GM19240 (cell line): ENCODE data around the gene LRMDA.

Experiments
- DNase-seq: peaks from one replicate; pipeline ENCODE4 v3.0.0; 2011; ENCODE audit warnings: low spot score; ENCODE audit not compliant: insufficient read length

The LRMDA gene

DNA sequence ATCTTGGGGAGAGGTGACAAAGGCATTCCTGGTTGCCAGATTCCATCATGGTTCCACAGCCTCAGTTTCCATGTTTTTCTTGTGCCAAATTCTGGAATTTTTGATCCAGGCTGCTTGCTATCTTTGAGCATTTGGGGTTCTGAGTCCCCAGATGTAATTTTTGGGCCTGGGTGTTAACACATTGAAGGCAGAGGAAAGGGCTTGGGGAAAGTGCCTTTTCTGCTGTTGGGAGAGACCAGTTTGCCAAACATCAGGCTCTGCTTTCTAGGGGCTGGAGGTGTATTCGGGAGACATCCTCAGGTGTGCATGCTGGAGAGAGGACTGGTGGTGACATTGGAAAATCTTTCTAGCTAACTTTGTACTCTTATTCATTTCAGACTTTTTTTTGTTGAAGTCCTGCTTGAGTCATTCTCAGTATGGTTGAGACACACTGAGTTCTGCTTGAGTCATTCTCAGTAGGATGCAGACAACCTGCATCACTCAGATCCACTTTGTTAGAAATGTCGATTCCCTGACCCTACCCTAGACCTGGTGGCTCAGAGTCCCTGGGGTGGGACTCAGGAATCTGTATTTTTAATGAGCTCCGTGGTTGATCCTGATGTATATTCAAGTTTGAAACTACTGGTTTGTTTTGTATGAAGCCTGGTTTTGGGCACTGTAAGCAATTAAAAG, 101.0 kb downstream of the LRMDA start:
- DNase-seq, result no peak

DNA sequence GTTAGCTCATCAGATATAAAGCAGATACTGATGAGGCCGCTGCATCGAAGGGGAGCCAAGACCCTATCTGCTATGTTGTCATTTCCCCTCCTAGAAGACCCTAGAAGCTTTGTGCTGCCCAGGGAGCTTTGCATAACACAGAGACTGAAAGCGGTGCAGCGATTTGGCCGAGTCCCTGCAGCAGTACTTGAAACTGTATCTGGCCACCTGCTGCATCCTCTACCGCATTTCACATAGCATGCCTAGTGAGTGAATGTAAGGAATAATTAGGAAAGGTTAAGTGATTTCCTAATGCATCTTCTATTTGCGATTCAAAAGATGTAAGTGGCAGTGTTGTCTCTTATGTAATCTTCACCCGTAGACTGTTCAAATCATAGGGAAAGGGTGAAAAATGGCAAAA, 106.7 kb downstream of the LRMDA start:
- no peak for DNase-seq

DNA sequence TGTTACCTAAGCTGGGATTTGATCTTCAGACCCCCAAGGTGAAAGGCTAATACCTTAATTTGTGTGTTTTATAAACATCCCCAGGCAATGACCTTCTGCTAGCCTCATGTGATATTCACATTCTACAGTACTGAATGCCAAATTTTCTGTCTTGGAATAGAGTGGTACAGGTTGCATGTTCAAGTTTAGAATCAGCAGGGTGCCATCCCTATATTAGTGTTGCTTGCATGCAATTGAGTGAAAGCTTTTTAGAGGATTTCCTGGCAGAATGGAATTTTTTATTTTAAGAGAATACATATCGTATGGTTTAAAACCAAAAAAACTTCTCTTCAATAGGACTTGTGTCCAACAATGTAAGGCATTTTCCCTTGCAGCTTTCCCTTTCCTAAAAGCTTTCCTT, 107.3 kb downstream of the LRMDA start:
- no peak for DNase-seq

DNA sequence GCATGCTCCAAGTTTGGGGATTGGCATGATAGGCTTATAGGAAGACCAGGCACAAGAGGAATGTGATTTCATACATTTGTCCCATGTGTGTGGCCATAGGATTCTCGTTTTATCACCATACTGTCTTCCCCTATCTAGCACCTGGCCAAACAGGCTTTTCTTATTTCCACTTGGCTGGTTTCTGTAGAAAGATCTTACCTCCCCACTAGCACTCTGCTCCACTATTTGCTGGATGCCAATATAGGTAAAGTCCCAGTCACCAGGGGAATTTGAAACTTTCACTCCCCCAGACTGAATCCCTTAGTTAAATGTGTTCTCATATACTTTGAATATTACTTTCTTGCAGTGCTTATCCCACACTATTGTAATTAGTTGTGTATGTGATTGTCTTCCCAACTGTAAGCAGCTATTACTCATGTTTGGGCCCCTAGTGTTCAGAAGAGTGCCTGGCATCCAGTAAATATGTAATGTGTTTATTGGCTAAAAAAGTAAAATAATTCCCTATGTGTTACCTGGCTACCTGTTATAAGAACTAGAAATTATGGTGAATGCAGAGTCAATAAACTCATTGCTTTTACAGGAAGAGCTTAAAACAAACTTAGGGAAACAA, 109.0 kb downstream of the LRMDA start:
- no peak for DNase-seq

DNA sequence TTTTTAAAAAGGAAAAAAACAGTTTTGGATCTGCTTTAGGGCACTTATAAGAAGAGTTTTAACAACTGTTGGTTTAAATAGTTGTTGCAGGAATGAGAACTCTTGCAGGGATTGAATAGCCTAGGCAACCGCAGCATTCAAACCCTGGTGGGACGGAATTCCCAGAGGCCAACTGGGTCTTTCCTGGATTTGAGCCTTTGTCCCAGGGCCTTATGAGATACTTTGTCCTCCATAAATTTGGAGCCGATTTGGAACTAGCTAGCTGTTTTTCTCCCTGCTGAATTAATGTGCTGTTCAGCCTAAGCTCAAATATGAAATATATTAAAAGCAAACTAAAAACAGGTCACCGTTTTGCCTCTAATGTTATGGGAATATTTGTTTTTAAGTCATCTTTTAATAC, 109.6 kb downstream of the LRMDA start:
- no peak for DNase-seq

DNA sequence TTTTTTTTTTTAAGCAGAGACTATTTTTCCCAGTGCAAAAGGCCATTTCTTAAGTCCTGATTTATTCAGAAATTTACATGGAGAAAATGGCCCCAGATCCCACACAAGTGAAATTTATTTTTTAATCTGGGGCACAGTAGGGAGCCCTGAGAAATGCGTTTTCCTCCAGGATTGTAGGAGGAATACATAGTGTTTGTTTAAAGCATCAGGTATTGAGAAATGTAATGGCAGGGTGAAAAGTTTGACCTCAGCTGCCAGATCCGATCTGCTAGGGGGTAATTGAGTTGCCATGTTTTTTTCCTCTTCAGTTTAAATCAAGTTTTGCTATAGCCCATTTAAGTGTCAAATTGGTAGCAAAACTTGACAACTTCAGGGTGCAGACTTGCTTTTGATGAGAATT, 110.0 kb downstream of the LRMDA start:
- DNase-seq, result no peak

DNA sequence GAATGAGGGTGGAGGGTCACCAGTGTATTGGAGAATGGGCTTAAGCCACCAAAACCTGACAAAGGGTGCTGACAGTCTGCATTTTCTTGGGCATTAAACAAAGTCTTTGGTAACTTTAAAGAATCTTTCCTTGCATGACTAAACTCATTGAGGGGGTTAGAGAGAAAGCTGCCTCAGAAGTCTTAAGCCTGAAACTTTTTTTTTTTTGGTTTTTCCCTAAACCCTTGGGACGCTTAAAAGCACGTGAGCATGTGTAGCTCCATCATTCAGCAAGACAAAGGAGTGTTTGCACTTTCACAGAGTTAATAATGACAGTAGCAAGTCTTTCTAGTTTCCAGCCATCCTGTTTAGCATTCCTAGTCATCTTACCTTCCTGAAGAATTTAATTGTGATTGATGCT, 110.7 kb downstream of the LRMDA start:
- no peak for DNase-seq

DNA sequence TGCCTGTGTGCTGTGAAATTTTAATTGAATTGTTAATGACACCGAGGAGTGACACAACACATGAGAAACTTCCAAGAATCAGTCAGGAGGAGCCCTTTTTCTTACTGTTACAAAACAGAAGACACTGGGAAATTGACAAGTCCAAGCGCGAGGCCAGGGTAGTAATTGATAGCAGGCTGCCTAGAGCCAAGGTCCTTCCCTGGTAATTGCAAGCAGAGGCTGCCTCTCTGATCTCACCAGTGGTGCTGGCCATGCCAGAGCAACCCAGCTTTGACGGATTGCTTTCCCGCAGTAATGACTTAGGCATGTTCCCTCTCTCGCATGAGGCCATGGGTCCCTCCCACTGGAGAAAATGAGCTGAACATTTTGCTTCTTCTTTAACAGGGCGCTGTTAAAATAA, 111.5 kb downstream of the LRMDA start:
- no peak for DNase-seq

DNA sequence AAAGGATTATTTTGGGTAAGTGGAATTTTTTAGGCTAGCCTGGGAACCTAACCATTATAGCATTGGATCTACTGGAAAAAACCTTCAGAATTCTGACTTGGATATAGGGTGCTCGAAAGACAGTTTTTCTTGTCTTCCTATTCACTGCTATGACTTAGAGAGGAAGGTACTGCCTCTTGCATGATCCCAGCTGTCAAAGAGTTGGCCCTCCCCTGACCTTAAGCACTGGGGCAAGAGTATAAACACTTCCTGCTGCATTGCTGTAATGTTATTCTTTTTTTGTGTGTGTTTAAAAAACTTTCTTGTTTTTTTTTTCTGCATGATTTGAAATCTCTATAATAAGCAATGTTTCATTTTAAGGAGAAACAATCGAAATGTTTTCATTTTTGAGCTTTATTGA, 113.0 kb downstream of the LRMDA start:
- no peak for DNase-seq

DNA sequence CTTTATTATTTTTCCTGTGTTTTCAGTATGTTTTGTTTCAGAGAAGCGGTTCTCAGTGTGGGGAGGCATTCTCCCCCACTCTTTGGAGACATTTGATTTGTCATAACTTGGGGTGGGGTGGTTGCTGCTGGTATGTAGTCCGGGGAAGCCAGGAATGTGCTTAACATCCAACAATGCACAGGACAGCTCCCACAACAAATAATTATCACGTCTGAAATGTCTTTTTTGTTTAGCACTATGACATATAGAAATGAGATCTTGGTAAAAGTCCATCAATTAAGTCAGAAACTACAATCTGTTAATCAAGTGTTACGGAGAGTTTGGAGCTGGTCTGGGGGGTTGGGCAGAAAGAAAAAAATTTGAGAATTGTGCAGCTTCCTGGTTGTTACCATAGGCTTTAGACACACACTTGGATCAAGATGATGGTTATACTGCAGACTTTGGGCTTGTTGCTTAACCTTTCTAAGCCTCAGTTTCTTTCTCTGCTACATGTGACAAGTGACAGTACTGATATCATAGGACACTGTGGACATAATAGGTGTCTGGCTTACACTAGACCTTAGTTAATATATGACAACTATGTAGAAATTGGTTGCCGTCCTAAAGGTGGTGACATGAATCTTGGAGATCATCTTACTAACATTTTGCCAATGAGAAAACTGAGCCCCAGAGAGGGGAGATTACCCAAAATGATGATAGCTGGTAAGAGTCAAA, 113.7 kb downstream of the LRMDA start:
- DNase-seq, result no peak

DNA sequence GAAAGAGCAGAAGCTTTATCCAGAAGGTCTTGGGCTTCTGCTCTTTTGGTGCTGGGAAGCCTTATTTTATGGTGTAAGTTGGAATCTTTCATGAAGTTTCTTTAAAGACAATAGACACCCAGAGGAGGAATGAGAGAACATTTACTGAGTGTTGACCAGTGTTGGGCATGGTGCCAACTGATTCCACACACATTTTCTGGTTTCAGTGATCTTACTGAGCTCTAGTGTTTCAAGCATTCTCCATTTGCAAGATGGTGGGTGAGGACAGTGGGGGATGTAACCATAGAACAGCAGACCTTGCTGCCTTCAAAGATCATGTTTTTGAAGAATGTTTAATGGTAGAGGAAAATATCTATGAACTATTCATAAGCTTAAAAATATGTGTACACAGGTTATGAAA, 114.6 kb downstream of the LRMDA start:
- no peak for DNase-seq

DNA sequence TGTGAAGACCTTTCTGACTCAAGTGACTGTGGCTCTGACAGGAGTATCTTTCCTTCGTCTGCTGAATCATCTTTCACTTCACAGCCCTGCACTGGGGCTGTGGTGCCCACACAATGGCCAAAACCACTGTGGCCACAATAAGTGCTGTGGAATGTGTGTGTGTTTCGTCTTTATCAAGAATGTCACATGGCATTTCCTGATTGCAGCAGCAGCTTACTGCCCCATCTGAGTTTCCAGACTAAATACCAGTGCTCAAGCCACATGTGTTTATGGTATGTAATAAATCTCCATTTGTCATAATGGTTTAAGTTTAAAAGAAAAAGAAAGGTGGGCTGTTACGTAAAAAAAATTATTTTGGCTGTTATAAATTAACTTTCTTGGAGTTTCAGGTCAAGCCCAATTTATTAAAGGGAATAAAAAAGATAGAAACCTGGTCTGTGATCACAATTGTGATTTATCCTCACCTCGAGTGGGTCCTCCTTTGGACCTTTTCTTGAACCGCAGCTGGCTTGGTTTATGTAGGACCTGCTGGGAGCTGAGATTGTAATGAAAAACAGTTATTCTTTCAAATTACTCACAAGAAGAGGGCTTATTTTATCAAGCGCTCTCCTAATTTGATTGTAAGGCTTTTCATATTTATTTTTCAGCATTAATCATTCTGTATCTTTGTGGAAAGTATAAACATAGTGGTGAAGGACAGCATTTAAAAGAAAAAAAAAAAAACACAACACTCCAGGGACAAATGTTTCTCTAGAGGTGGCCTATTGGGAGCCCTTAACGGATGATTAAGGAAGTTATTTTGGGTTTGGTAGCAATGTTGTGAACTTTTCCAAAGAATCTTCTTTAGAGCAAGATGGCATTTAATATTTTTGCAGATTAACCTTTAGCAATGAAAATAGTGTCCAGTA, 116.2 kb downstream of the LRMDA start:
- no peak for DNase-seq

DNA sequence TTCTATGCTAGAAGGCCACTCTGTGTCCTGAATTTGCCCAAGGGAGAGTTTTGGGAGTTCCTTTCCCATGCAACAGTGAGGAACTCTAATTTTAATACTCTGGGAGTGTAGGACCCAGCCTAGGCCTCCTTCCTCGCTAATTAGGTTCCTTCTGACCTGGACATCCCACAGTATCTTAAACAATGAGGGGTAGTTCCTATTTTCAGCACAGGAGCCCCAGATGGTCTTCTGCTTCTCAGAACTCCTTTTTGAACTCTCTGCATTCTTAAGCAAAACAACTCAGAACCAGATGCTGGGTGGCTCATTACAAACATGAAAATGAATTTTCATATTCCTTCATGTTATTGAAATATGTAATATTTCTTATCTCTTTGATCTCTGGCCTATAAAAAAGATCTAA, 116.9 kb downstream of the LRMDA start:
- no peak for DNase-seq

DNA sequence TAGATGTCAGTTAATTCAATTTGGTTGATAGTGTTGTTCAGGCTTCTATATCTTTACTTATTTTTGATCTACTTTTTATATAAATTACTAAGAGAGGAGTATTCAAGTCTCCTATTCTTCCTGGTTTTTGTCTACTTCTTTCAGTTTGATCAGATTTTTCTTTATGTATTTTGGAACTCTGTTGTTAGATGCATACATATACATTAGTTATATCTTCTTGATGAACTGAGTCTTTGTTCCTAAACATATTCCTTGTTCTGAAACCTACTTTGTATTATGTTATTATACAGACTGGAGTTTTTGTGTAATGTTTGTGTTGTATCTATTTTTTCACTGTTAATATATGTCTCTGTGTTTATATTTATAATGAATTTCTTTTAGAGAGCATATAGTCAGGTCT, 118.8 kb downstream of the LRMDA start:
- DNase-seq, result no peak

DNA sequence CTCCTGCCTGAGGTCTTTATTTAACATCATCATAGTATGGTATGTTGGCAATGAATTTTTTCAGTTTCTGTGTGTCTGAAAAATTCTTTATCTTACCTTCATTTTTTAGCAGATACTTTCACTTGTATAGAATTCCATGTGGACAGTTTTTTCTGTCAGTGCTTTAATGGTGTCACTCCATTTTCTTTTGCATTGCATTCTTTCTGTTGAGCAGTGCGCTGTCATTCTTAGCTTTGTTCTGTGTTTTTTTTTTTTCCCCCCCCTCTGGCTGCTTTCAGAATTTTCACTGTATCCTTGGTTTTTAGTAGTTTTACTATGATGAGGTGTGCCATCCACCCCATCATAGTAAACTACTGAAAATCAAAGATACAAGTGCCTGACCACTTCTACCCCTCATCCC, 120.7 kb downstream of the LRMDA start:
- DNase-seq, result no peak

DNA sequence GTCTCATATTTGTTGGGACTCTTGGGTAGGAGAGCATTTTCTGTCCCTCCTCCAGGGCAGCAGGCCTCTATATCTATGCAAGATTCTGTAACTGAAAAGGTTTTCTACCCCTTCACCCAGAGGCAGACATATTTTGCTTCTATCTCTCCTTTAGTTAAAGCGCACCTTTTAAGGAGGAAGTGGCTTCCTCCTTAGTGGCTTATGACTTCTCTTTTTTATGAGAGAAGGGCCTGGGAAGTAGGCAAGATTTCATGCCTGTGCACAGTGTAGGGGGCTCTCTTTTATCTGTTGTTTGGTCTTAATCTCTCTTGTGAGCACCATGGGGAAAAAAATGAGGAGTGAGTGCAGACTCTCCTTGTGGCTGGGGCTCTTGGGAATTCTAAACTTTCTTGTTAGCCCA, 122.1 kb downstream of the LRMDA start:
- DNase-seq, result no peak

DNA sequence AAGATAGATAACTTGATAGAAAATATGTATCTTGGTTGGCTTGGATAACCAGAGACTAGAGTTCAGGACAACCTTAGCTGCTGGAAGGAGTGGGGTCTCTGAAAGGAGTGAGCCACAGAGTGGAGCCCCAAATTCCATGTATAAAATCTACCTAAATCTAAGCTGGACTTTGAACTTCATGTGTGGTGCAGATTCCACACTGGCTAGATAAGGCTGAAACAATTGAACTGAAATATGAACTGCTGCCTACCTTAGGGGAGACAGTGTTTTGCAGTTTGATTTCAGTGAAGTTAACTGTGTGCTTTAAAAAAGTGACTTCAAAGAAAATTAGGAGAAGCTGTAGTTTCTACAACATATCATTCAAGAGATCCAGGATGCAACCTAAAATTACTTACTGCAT, 123.9 kb downstream of the LRMDA start:
- DNase-seq, result no peak

DNA sequence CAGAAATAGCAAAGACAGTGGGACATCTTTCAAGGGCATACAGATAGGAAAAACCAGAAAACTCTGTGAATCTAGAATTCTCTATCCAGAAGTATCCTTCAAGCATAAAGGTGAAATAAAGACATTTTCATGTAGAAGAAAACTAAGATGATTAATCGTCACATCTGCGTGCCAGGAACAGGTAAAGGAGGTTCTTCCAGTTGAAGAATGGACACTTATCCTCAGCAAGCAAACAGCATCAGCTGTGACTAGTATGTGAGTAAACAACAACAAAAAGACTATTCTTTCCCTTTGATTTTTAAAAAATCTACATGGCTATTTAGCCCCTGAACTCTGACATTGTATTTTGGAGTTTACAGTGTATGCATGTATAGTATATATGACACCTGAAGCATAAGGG, 124.9 kb downstream of the LRMDA start:
- DNase-seq, result no peak

DNA sequence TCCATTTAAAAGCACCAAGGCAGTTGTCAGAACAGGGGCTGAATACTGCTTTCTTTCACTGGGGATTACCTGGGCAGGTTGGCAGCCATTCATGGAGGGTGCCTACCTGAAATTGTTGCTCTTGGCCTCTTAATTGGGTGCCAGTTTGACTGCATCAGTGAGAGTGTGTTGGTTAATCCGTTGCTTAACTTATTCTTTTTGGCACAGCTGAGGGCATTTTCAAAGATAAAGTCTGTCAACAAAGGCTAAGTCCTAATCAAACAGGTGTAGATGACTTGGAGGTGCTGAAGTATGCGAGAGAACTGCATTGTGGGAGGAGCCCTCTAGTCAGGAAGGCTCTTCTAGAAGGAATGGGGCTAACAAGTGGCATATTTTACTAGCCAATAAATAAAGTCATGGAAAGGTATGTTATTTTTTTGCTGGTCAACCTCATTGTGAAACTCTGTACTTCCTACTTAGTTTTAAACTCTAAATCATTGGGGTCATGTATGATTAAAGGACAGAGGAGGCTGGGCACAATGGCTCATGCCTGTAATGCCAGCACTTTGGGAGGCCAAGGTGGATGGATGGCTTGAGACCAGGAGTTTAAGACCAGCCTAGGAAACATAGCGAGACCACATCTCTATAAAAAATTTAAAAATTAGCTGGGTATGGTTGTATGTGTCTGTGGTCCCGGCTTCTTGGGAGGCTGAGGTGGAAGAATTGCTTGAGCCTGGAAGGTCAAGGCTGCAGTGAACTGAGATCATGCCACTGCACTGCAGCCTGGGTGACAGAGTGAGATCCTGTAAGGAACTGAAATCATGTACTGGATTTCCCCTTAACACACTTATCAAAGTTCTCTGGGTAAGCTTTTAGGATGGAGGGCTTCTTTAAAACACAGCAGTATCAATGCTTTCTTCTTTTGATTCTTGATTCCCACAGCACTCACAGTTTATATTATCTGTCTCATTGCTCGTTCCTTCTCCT, 134.1 kb downstream of the LRMDA start:
- DNase-seq, result no peak

DNA sequence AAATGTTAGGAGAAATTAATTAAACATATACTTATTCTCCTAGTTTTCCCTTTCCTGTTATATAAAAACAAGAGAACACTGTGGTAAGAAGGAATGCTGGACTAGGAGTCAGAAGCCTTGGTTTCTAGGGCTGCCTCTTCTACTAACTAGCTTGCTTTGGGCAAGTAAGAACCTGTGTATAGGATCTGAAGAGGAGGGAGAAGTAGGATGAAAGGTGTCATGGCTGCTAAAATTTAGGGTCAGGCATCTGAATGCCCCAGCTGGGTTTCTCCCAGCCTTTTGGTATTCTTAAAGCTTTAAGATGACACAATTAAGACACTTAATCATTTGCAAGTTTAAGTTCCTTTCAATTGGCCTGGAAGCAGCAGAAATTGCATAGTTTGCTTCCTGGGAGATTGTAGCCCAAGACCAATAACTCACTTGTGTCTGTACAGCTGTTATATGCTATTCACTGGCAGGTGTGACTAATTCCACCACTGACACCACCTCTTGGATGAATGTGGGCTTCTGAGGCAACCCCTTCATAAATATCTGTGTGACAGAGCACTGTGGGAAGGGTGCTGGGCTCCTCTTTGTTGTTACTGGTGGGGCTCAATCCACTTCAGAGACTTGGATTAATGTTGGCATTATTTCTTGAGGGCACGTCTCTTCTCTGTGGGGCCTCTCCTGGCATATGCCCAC, 137.2 kb downstream of the LRMDA start:
- no peak for DNase-seq
